Endothelial cell of umbilical vein (primary cell): ENCODE measurements around the gene CTBP2. TPM values are rescaled to one million over a fixed set of nuclear protein-coding genes. Genes with fewer than 3 reads are reported as not detected.

Experiments used
- BruUV-seq: library from RNA; stranded (reverse); fragments of 400-500 nt; replicated peaks from 2 replicates; lab custom pipeline; 2021; lab: Mats Ljungman, UMichigan
- CTCF ChIA-PET: fragments of 300-600, 350-600 bp; sonication (Branson Sonifier 250); formaldehyde crosslinking; loops from one replicate; lab custom pipeline; 2021; ENCODE audit warnings: antibody characterized with exemption, inconsistent platforms; lab: Charles Lee
- POLR2A ChIA-PET: fragments of 300-600, 350-600 bp; sonication (Branson Sonifier 250); formaldehyde crosslinking; loops from one replicate; lab custom pipeline; 2021; ENCODE audit warnings: antibody characterized with exemption, inconsistent platforms; lab: Charles Lee
- DNase-seq: peaks from one replicate; pipeline ENCODE4 v3.0.0-alpha.2; 2011; ENCODE audit warnings: low read depth, low spot score
- FAIRE-seq: peaks from 2 replicates; lab custom pipeline; 2011; peaks lifted over from hg19 to GRCh38; lab: Jason Lieb, UNC
- H2AFZ ChIP-seq: 2 replicates; pipeline ENCODE4 v1.6.0; 2012; ENCODE audit warnings: low read depth, low read length, control low read depth, inconsistent platforms
- H3K27ac ChIP-seq: 2 replicates; pipeline ENCODE4 v1.5.1; 2011; ENCODE audit warnings: low read depth, mild to moderate bottlenecking, control low read depth, low read length, moderate library complexity; ENCODE audit not compliant: insufficient read depth
- H3K27me3 ChIP-seq, 2 experiments: 2 replicates each; pipeline versions ENCODE4 v1.6.0 to v1.6.1; 2011; ENCODE audit warnings: low read length in 2 of 2, mixed read lengths in 1 of 2; ENCODE audit not compliant: control insufficient read depth in 2 of 2, insufficient read depth in 2 of 2
- H3K36me3 ChIP-seq, 2 experiments: 2 replicates in 1 of 2; 3 replicates in 1 of 2; pipeline ENCODE4 v1.5.1; 2011; ENCODE audit warnings: low read length in 2 of 2, mild to moderate bottlenecking in 1 of 2, moderate library complexity in 1 of 2; ENCODE audit not compliant: control insufficient read depth in 2 of 2, insufficient read depth in 2 of 2; ENCODE audit errors: extremely low read depth in 1 of 2
- H3K4me1 ChIP-seq: 3 replicates; pipeline ENCODE4 v1.5.1; 2011; ENCODE audit warnings: mild to moderate bottlenecking, low read length; ENCODE audit not compliant: control insufficient read depth, insufficient read depth; ENCODE audit errors: extremely low read depth
- H3K4me2 ChIP-seq: 2 replicates; pipeline ENCODE4 v1.6.1; 2011; ENCODE audit warnings: low read length, control low read depth, mixed read lengths; ENCODE audit not compliant: insufficient read depth
- H3K4me3 ChIP-seq, 3 experiments: fragments of 200-600 bp in 1 of 3; sonication (generic), shearing (Covaris generic) in 1 of 3; replicated peaks in 1 of 3; 2 replicates each; pipeline ENCODE4 v1.5.1; 2011 to 2016; ENCODE audit warnings: control low read depth in 3 of 3, low read length in 3 of 3, mild to moderate bottlenecking in 2 of 3, inconsistent platforms in 1 of 3, low read depth in 1 of 3, moderate library complexity in 1 of 3; ENCODE audit not compliant: insufficient read depth in 1 of 3
- H3K79me2 ChIP-seq: 2 replicates; pipeline ENCODE4 v1.6.0; 2012; ENCODE audit warnings: low read length, inconsistent platforms; ENCODE audit not compliant: control insufficient read depth, insufficient read depth
- H3K9ac ChIP-seq: replicated peaks from 2 replicates; pipeline ENCODE3; 2011; ENCODE audit warnings: low read length, control low read depth; ENCODE audit not compliant: insufficient read depth; ENCODE audit errors: extremely low read depth
- H3K9me1 ChIP-seq: replicated peaks from 3 replicates; pipeline ENCODE4 v1.6.0; 2011; ENCODE audit warnings: mild to moderate bottlenecking, low read length; ENCODE audit not compliant: control insufficient read depth, insufficient read depth; ENCODE audit errors: extremely low read depth
- H3K9me3 ChIP-seq: replicated peaks from 2 replicates; pipeline ENCODE4 v1.5.1; 2012; ENCODE audit warnings: low read length, inconsistent platforms; ENCODE audit not compliant: control insufficient read depth, insufficient read depth
- H4K20me1 ChIP-seq: replicated peaks from 2 replicates; pipeline ENCODE3; 2011; ENCODE audit warnings: mild to moderate bottlenecking, low read length; ENCODE audit not compliant: control insufficient read depth, insufficient read depth; ENCODE audit errors: extremely low read depth
- CTCF ChIP-seq, 2 donors: IDR thresholded peaks; 1 replicate in 1 of 2; 2 replicates in 1 of 2; pipeline ENCODE4 v1.5.1; 2011; ENCODE audit warnings: low read length in 2 of 2, mild to moderate bottlenecking in 2 of 2, moderate library complexity in 2 of 2, control low read depth in 1 of 2, inconsistent platforms in 1 of 2, low read depth in 1 of 2; ENCODE audit not compliant: insufficient read depth in 1 of 2; ENCODE audit errors: extremely low read depth in 1 of 2
- EZH2 ChIP-seq: IDR thresholded peaks from 2 replicates; pipeline ENCODE4 v1.6.1; 2012; ENCODE audit warnings: borderline replicate concordance, low read depth, mild to moderate bottlenecking, moderate library complexity, low read length, inconsistent platforms; ENCODE audit not compliant: severe bottlenecking
- FOS ChIP-seq: IDR thresholded peaks from 2 replicates; pipeline ENCODE4 v1.6.1; 2011; ENCODE audit warnings: mild to moderate bottlenecking, low read length, moderate library complexity, borderline replicate concordance; ENCODE audit not compliant: insufficient read depth
- GATA2 ChIP-seq: IDR thresholded peaks from 2 replicates; pipeline ENCODE4 v1.7.0; 2011; ENCODE audit warnings: low read depth, mild to moderate bottlenecking, moderate library complexity, mixed read lengths, low read length; ENCODE audit not compliant: insufficient read length, insufficient read depth
- JUN ChIP-seq: IDR thresholded peaks from 2 replicates; pipeline ENCODE4 v1.6.1; 2011; ENCODE audit warnings: borderline replicate concordance, low read depth; ENCODE audit not compliant: insufficient read length, insufficient read depth
- MYC ChIP-seq: IDR thresholded peaks from one replicate; pipeline ENCODE4 v1.6.1; 2011; ENCODE audit warnings: mild to moderate bottlenecking, low read depth, low read length
- POLR2A ChIP-seq: IDR thresholded peaks from 2 replicates; pipeline ENCODE4 v1.6.1; 2012; ENCODE audit warnings: low read depth, mild to moderate bottlenecking, control low read depth, low read length
- POLR2AphosphoS5 ChIP-seq: IDR thresholded peaks from 2 replicates; pipeline ENCODE4 v1.6.1; 2012; ENCODE audit warnings: low read depth, mild to moderate bottlenecking, control low read depth, low read length, moderate library complexity; ENCODE audit not compliant: insufficient read depth
- dilution Hi-C: fragments of 300-500 bp; cut with MboI; formaldehyde crosslinking; loops from one replicate; pipeline ENCODE4 v1.15.0; 2019; ENCODE audit warnings: low sequenced_read_pairs; ENCODE audit not compliant: extremely low pct_ligation_motif_present
- intact Hi-C: fragments of 100-400 bp; cut with micrococcal nuclease; formaldehyde crosslinking; loops from one replicate; pipeline ENCODE4 v1.10.0; 2022
- polyA plus RNA-seq, 4 experiments: library from polyadenylated mRNA; depleted of rRNA in 3 of 4; stranded (reverse) in 3 of 4; unstranded in 1 of 4; fragments of >200 nt; gene quantifications; 2 replicates each; pipeline versions ENCODE4 v1.2.1 to v1.2.3, GENCODE V29; 2011 to 2012; ENCODE audit warnings: missing spikeins in 1 of 4
- total RNA-seq: library from RNA; stranded (reverse); gene quantifications from 2 replicates; pipeline ENCODE4 v1.2.3, GENCODE V29; 2021
- TF ChIP-seq, protein P1 (sequence below): IDR thresholded peaks from 2 replicates; pipeline ENCODE4 v1.6.1; 2011; ENCODE audit not compliant: insufficient read depth, insufficient read length

The CTBP2 gene
- total and polyA plus RNA-seq, 2 donors (not counting 3 experiments of a cell fraction or from before 2014, with no cell fraction given) = 118 to 128 TPM

GRCh38 chr10:125026974-125027735 is 133.2 kb downstream of the CTBP2 start:
- peaks cover 9% of the 10 kb centered on the region for H3K4me1 ChIP-seq
- peaks cover 3 to 19% of the 10 kb centered on the region in 2 experiments for H3K36me3 ChIP-seq
- no peaks in the 10 kb centered on the region for H3K9me3 ChIP-seq
- H4K20me1 ChIP-seq = no peaks in the 10 kb centered on the region
- dilution Hi-C loops = no loop called here
- TF ChIP-seq FOS (no peak), POLR2A (no peak), GATA2 (no peak), JUN (no peak), CTCF (IDR thresholded peaks at IDR 0.05; ENCODE audit: extremely low read depth in 1 of 2, insufficient read depth in 1 of 2, low read depth in 1 of 2, low read length in 2 of 2) (no peak), MYC (no peak), EZH2 (no peak), POLR2AphosphoS5 (no peak)
- TF ChIP-seq, protein P1, sequence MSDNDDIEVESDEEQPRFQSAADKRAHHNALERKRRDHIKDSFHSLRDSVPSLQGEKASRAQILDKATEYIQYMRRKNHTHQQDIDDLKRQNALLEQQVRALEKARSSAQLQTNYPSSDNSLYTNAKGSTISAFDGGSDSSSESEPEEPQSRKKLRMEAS = no peak
- peaks cover 68% of the 10 kb centered on the region for H3K79me2 ChIP-seq
- H3K27me3 ChIP-seq = no peaks in the 10 kb centered on the region
- ChIA-PET POLR2A (no interaction called here), CTCF (interaction anchor here (1.1 to 1.5 kb wide), 3 partner anchors 8 to 34 kb away, joined by 3 to 6 read pairs (median 3); no protein-coding TSS in a partner anchor)
- no peak for DNase-seq
- no peak overlapping the region for H3K27ac ChIP-seq
- intact Hi-C loops = no loop called here
- H3K9ac ChIP-seq = no peak overlapping the region
- no peak overlapping the region for H2AFZ ChIP-seq
- H3K9me1 ChIP-seq = no peaks in the 10 kb centered on the region
- no peak overlapping the region for H3K4me2 ChIP-seq
- FAIRE-seq = no peak
- H3K4me3 ChIP-seq = no peak overlapping the region
- no TSS peak for BruUV-seq
